ENCODE data around the gene TMEM190. TPM values are rescaled to one million over a fixed set of nuclear protein-coding genes. Genes with fewer than 3 reads are reported as not detected.
A peak's percentile ranks its signal among the peaks of the same experiment; 100 is the strongest.

The TMEM190 gene
- total and polyA plus RNA-seq, 2 experiments from 2014 or later: 6.6 TPM; not detected in 1

DNA sequence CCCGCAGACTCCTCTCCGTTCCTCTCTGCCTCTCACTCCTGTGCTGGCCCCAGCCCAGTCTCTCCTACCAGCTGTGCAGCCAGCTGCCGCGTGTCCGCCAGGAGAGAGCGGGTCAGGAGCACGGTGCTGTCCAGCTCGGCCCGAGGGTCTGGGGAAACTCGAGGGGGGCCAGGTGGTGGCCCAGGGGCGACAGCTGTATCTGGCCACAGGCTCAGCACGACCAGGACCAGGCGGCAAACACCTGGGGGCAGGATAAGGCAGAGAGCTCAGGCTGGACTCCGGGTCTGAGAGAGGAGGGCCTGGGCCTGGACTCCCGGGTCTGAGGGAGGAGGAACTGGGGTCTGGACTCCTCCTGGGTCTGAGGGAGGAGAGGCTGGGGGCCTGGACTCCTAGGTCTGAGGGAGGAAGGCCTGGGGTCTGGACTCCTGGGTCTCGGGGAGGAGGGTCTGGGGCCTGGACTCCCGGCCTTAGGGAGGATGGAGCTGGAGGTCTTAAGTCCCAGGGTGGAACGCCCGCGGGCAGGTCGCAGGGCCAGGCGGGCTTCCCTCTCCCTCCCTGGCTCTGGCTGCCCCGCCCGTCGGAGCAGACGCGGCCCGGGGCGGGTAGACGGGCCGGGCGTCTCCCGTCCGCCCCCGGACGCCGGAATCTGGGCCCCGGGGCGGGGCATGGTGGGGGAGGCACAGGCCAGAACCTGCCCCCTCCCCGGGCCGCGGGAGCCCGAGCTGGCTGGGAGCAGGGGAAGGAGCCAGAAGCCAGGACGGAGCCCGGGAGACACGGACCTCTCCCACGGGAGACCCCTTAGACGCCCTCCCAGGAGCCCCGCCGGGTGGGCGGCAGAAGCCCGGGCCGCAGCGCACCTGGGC is 7.7 kb upstream of the TMEM190 start:
- TF ChIP-seq EZH2 (IDR thresholded peaks at IDR 0.05; ENCODE audit: borderline replicate concordance) (no peak), EZH2phosphoT487 (IDR thresholded peaks at IDR 0.05; ENCODE audit: low read depth, severe bottlenecking, unreplicated experiment) (no peak)
- TF ChIP-seq, protein P1, sequence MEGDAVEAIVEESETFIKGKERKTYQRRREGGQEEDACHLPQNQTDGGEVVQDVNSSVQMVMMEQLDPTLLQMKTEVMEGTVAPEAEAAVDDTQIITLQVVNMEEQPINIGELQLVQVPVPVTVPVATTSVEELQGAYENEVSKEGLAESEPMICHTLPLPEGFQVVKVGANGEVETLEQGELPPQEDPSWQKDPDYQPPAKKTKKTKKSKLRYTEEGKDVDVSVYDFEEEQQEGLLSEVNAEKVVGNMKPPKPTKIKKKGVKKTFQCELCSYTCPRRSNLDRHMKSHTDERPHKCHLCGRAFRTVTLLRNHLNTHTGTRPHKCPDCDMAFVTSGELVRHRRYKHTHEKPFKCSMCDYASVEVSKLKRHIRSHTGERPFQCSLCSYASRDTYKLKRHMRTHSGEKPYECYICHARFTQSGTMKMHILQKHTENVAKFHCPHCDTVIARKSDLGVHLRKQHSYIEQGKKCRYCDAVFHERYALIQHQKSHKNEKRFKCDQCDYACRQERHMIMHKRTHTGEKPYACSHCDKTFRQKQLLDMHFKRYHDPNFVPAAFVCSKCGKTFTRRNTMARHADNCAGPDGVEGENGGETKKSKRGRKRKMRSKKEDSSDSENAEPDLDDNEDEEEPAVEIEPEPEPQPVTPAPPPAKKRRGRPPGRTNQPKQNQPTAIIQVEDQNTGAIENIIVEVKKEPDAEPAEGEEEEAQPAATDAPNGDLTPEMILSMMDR (IDR thresholded peaks at IDR 0.05; ENCODE audit: poor library complexity): no peak
- Histone ChIP-seq H2AFZ (no peak overlapping the region), H3K4me3 (no peak overlapping the region), H3K4me1 (ENCODE audit: insufficient read depth) (peaks cover 18% of the 10 kb centered on the region), H3K79me2 (no peaks in the 10 kb centered on the region), H3K27me3 (peaks cover 45% of the 10 kb centered on the region), H3K36me3 (replicated peaks; ENCODE audit: insufficient read depth, low read depth) (no peaks in the 10 kb centered on the region), H3K27ac (no peak overlapping the region), H3K4me2 (peak overlapping the region; percentile 98), H3K9me2 (replicated peaks; ENCODE audit: insufficient read depth) (no peaks in the 10 kb centered on the region), H3K9me3 (ENCODE audit: low read depth) (no peaks in the 10 kb centered on the region), H4K20me1 (ENCODE audit: insufficient read depth, poor library complexity, severe bottlenecking) (no peaks in the 10 kb centered on the region)
- peak; percentile 80 for DNase-seq (ENCODE audit: low spot score)
- 40% methylated on average over 17 of the region's 54 CpGs for WGBS (ENCODE audit: low lambda C conversion rate, missing lambda C conversion rate)

DNA sequence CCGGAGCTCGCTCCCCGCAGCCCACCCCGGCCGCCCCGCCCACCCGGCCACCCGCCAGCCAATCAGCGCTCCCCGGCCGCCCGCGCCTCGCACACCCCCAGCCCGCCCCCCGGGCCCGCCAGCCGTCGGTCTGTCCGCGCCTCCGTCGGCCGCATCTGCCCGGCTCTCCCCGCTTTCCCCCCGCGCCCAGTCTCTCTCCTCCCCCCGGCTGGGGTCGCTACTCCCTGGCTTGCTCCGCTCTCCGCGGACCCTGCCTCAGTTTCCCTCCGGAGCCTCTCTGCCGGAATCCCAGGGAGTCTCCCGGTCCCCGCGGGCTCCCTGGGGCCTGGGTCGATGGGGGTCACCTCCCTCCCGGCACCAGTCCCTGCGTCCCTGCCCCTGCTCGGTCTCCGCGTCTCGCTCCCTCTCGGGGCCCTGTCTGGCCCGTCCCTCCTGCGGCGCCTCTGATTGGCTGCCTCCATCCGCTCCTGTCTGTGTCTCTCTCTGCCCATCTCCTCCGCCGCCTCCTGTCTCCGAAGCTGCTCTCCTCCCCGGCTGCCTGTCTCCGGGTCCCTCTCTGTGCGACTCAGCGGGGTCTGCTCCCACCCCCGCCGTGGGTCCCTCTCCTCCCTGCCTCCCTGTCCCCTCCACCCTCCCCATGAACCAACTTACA is 6.8 kb upstream of the TMEM190 start:
- WGBS (ENCODE audit: low lambda C conversion rate, missing lambda C conversion rate): 4% methylated on average over 23 of the region's 59 CpGs
- no peaks in the 10 kb centered on the region for H4K20me1 ChIP-seq (ENCODE audit: insufficient read depth, poor library complexity, severe bottlenecking)
- peak overlapping the region; percentile 71 for H3K27ac ChIP-seq
- peaks cover 25% of the 10 kb centered on the region for H3K4me1 ChIP-seq (ENCODE audit: insufficient read depth)
- peak overlapping the region; percentile 72 for H3K4me3 ChIP-seq
- peak overlapping the region; percentile 98 for H3K4me2 ChIP-seq
- H3K9me3 ChIP-seq (ENCODE audit: low read depth): no peaks in the 10 kb centered on the region
- peak overlapping the region; percentile 63 for H2AFZ ChIP-seq
- no peaks in the 10 kb centered on the region for H3K36me3 ChIP-seq (replicated peaks; ENCODE audit: insufficient read depth, low read depth)
- H3K79me2 ChIP-seq: no peaks in the 10 kb centered on the region
- peaks cover 51% of the 10 kb centered on the region for H3K27me3 ChIP-seq
- no peaks in the 10 kb centered on the region for H3K9me2 ChIP-seq (replicated peaks; ENCODE audit: insufficient read depth)
- peak; percentile 68 for DNase-seq (ENCODE audit: low spot score)
- TF ChIP-seq EZH2 (IDR thresholded peaks at IDR 0.05; ENCODE audit: borderline replicate concordance) (no peak), EZH2phosphoT487 (IDR thresholded peaks at IDR 0.05; ENCODE audit: low read depth, severe bottlenecking, unreplicated experiment) (no peak)
- TF ChIP-seq, protein P1 (IDR thresholded peaks at IDR 0.05; ENCODE audit: poor library complexity): no peak

DNA sequence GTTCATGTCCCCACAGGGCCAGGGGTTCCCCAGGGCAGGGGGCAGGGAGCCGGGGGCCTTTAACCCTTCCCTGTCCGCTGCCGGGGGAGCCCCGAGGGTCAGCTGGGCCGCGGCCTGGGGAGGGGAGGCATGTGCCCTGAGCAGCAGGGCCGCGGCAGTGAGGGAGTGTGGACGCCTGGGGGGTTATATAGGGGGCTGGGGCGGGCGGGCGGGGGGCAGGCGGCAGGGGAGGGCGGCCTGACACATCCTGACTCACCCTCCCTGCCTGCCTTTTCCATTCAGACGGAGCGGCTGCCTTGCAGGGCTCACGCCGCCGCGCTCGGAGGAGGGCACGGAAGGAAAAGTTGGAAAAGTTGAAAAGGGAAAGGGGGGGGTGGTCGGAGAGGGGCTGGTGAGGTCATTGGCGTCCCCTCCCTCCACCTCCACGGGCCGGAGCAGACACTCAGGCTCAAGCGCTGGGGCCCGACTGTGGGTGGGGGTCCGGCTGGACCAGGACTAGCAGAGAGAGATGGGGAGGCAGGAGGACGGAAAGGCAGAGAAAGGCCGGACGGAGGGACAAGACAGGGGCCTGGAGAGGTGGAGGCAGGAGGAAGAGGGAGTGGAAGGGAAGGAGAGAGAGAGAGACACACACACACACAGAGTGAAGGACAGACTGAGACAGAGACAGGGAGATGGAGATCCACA is 6.2 kb upstream of the TMEM190 start, which contains the start of gene IL11:
Gene IL11, minus strand, starts transcription at position 159 of the 684 bp plus-strand sequence. Its CDS starts 153 bp downstream, at position 6.
- Histone ChIP-seq H3K27ac (peak within 1 kb of the TSS; percentile 71), H3K36me3 (replicated peaks; ENCODE audit: insufficient read depth, low read depth) (no peaks in the 10 kb centered on the region), H3K79me2 (no peaks in the 10 kb centered on the region), H2AFZ (peak within 1 kb of the TSS; percentile 63), H3K9me2 (replicated peaks; ENCODE audit: insufficient read depth) (no peaks in the 10 kb centered on the region), H3K4me3 (peak within 1 kb of the TSS; percentile 72), H3K27me3 (peaks cover 51% of the 10 kb centered on the region), H3K9me3 (ENCODE audit: low read depth) (no peaks in the 10 kb centered on the region), H3K4me2 (peak within 1 kb of the TSS; percentile 98), H3K4me1 (ENCODE audit: insufficient read depth) (peaks cover 25% of the 10 kb centered on the region), H4K20me1 (ENCODE audit: insufficient read depth, poor library complexity, severe bottlenecking) (no peaks in the 10 kb centered on the region)
- 10% methylated on average over 16 of the region's 32 CpGs for WGBS (ENCODE audit: low lambda C conversion rate, missing lambda C conversion rate)
- peak; percentile 59 for DNase-seq (ENCODE audit: low spot score)
- TF ChIP-seq, protein P1 (IDR thresholded peaks at IDR 0.05; ENCODE audit: poor library complexity): no peak
- TF ChIP-seq EZH2phosphoT487 (IDR thresholded peaks at IDR 0.05; ENCODE audit: low read depth, severe bottlenecking, unreplicated experiment) (peak; percentile 57), EZH2 (IDR thresholded peaks at IDR 0.05; ENCODE audit: borderline replicate concordance) (peak; percentile 77)

Data from hepatocyte (in vitro differentiated cells).